Activated T-cell treated with anti-CD3 and anti-CD28 coated beads, Interleukin-2, amount 50 U/mL, for 4 hours (primary cell): ENCODE results near the gene LMX1A. TPM values are rescaled to one million over a fixed set of nuclear protein-coding genes. Genes with fewer than 3 reads are reported as not detected.

Experiments
- ATAC-seq, 2 donors: fragments of 200-7000 bp; cut with Tn5 transposase; one replicate each; pipeline ENCODE4 v1.10.0; 2021
- DNase-seq: peaks from one replicate; pipeline ENCODE4 v3.0.0-alpha.2; 2020
- H3K27me3 Mint-ChIP-seq: one replicate; pipeline ENCODE4 v1.8.0; 2021; ENCODE audit warnings: low read depth, mixed read lengths
- H3K36me3 Mint-ChIP-seq: one replicate; pipeline ENCODE4 v1.8.0; 2022; ENCODE audit warnings: mixed read lengths; ENCODE audit not compliant: insufficient read depth
- H3K4me1 Mint-ChIP-seq: one replicate; pipeline ENCODE4 v1.8.0; 2021; ENCODE audit warnings: low read depth, mixed read lengths
- H3K4me3 Mint-ChIP-seq: one replicate; pipeline ENCODE4 v1.8.0; 2021; ENCODE audit warnings: mild to moderate bottlenecking, moderate library complexity, mixed read lengths
- H3K9me3 Mint-ChIP-seq: one replicate; pipeline ENCODE4 v1.8.0; 2021; ENCODE audit warnings: mixed read lengths
- total RNA-seq, 3 donors: library from RNA; stranded (reverse); gene quantifications; one replicate each; pipeline ENCODE4 v1.2.1, GENCODE V29; 2021

The LMX1A gene
- total RNA-seq, 3 donors from 2014 or later: not detected

GRCh38 chr1:165287781-165288180 lies 68.7 kb downstream of the LMX1A start:
- H3K9me3 Mint-ChIP-seq: peaks cover 6% of the 10 kb centered on the region
- ATAC-seq (no peak), DNase-seq (no peak)
- no peaks in the 10 kb centered on the region for H3K4me1 Mint-ChIP-seq
- no peak overlapping the region for H3K4me3 Mint-ChIP-seq
- peaks cover 21% of the 10 kb centered on the region for H3K27me3 Mint-ChIP-seq
- H3K36me3 Mint-ChIP-seq: no peaks in the 10 kb centered on the region

- Mint-ChIP-seq H3K27me3 (peaks cover 23% of the 10 kb centered on the region), H3K36me3 (no peaks in the 10 kb centered on the region), H3K9me3 (peaks cover 6% of the 10 kb centered on the region), H3K4me3 (no peak overlapping the region), H3K4me1 (no peaks in the 10 kb centered on the region)
- ATAC-seq: no peak
- DNase-seq: no peak
Measured at GRCh38 chr1:165287329-165287728, 69.2 kb downstream of the LMX1A start.

- H3K36me3 Mint-ChIP-seq: no peaks in the 10 kb centered on the region
- peaks cover 27% of the 10 kb centered on the region for H3K27me3 Mint-ChIP-seq
- no peak overlapping the region for H3K4me3 Mint-ChIP-seq
- DNase-seq (no peak), ATAC-seq (no peak)
- no peaks in the 10 kb centered on the region for H3K9me3 Mint-ChIP-seq
- H3K4me1 Mint-ChIP-seq: no peaks in the 10 kb centered on the region
Measured at GRCh38 chr1:165284454-165284853, 72.1 kb downstream of the LMX1A start.

GRCh38 chr1:165281207-165281901 lies 75.2 kb downstream of the LMX1A start:
- H3K9me3 Mint-ChIP-seq: no peaks in the 10 kb centered on the region
- DNase-seq (no peak), ATAC-seq (no peak)
- no peaks in the 10 kb centered on the region for H3K36me3 Mint-ChIP-seq
- peaks cover 20% of the 10 kb centered on the region for H3K27me3 Mint-ChIP-seq
- H3K4me3 Mint-ChIP-seq: no peak overlapping the region
- no peaks in the 10 kb centered on the region for H3K4me1 Mint-ChIP-seq

GRCh38 chr1:165279882-165280281 lies 76.6 kb downstream of the LMX1A start:
- Mint-ChIP-seq H3K27me3 (peaks cover 17% of the 10 kb centered on the region), H3K9me3 (no peaks in the 10 kb centered on the region), H3K4me3 (no peak overlapping the region), H3K36me3 (no peaks in the 10 kb centered on the region), H3K4me1 (no peaks in the 10 kb centered on the region)
- no peak for ATAC-seq
- DNase-seq: no peak

- DNase-seq (no peak), ATAC-seq (no peak)
- H3K4me1 Mint-ChIP-seq: no peaks in the 10 kb centered on the region
- H3K27me3 Mint-ChIP-seq: peaks cover 4% of the 10 kb centered on the region
- no peak overlapping the region for H3K4me3 Mint-ChIP-seq
- H3K9me3 Mint-ChIP-seq: no peaks in the 10 kb centered on the region
- no peaks in the 10 kb centered on the region for H3K36me3 Mint-ChIP-seq
Measured at GRCh38 chr1:165276314-165276713, 80.2 kb downstream of the LMX1A start.

GRCh38 chr1:165265196-165265838 lies 91.2 kb downstream of the LMX1A start:
- DNase-seq: no peak
- H3K27me3 Mint-ChIP-seq: no peaks in the 10 kb centered on the region

GRCh38 chr1:165259706-165260428 lies 96.6 kb downstream of the LMX1A start:
- DNase-seq: no peak
- H3K9me3 Mint-ChIP-seq: peaks cover 5% of the 10 kb centered on the region

More at GRCh38 chr1:165265196-165265838, 91.2 kb downstream of the LMX1A start:
- no peaks in the 10 kb centered on the region for H3K4me1 Mint-ChIP-seq
- H3K9me3 Mint-ChIP-seq: peaks cover 5% of the 10 kb centered on the region
- H3K4me3 Mint-ChIP-seq: no peak overlapping the region
- ATAC-seq: no peak
- H3K36me3 Mint-ChIP-seq: no peaks in the 10 kb centered on the region

GRCh38 chr1:165259236-165259635 lies 97.3 kb downstream of the LMX1A start:
- DNase-seq (no peak), ATAC-seq (no peak)
- H3K4me3 Mint-ChIP-seq: no peak overlapping the region
- no peaks in the 10 kb centered on the region for H3K4me1 Mint-ChIP-seq
- no peaks in the 10 kb centered on the region for H3K36me3 Mint-ChIP-seq
- peaks cover 5% of the 10 kb centered on the region for H3K9me3 Mint-ChIP-seq
- peaks cover 15% of the 10 kb centered on the region for H3K27me3 Mint-ChIP-seq

More at GRCh38 chr1:165259706-165260428, 96.6 kb downstream of the LMX1A start:
- ATAC-seq: no peak
- H3K4me3 Mint-ChIP-seq: no peak overlapping the region
- no peaks in the 10 kb centered on the region for H3K36me3 Mint-ChIP-seq
- no peaks in the 10 kb centered on the region for H3K4me1 Mint-ChIP-seq
- peaks cover 13% of the 10 kb centered on the region for H3K27me3 Mint-ChIP-seq

GRCh38 chr1:165257969-165258459 lies 98.5 kb downstream of the LMX1A start:
- Mint-ChIP-seq H3K4me1 (no peaks in the 10 kb centered on the region), H3K27me3 (peaks cover 18% of the 10 kb centered on the region), H3K9me3 (peaks cover under 1% of the 10 kb centered on the region), H3K4me3 (no peak overlapping the region), H3K36me3 (no peaks in the 10 kb centered on the region)
- no peak for DNase-seq
- no peak for ATAC-seq

- Mint-ChIP-seq H3K9me3 (no peaks in the 10 kb centered on the region), H3K36me3 (no peaks in the 10 kb centered on the region), H3K4me3 (no peak overlapping the region), H3K27me3 (peaks cover 21% of the 10 kb centered on the region), H3K4me1 (no peaks in the 10 kb centered on the region)
- DNase-seq (no peak), ATAC-seq (no peak)
Measured at GRCh38 chr1:165254896-165255625, 101.5 kb downstream of the LMX1A start.

- Mint-ChIP-seq H3K4me1 (no peaks in the 10 kb centered on the region), H3K36me3 (no peaks in the 10 kb centered on the region), H3K27me3 (peaks cover 21% of the 10 kb centered on the region), H3K4me3 (no peak overlapping the region), H3K9me3 (no peaks in the 10 kb centered on the region)
- ATAC-seq: no peak
- DNase-seq: no peak
Measured at GRCh38 chr1:165254376-165254775, 102.1 kb downstream of the LMX1A start.

- no peak for DNase-seq
- Mint-ChIP-seq H3K27me3 (peaks cover 21% of the 10 kb centered on the region), H3K9me3 (no peaks in the 10 kb centered on the region), H3K4me1 (no peaks in the 10 kb centered on the region), H3K36me3 (no peaks in the 10 kb centered on the region), H3K4me3 (no peak overlapping the region)
- ATAC-seq: no peak
Measured at GRCh38 chr1:165253818-165254254, 102.7 kb downstream of the LMX1A start.

GRCh38 chr1:165248969-165249571 lies 107.4 kb downstream of the LMX1A start:
- H3K36me3 Mint-ChIP-seq: no peaks in the 10 kb centered on the region
- ATAC-seq: no peak
- DNase-seq: no peak
- peaks cover 5% of the 10 kb centered on the region for H3K27me3 Mint-ChIP-seq
- H3K4me3 Mint-ChIP-seq: no peak overlapping the region
- H3K4me1 Mint-ChIP-seq: no peaks in the 10 kb centered on the region
- no peaks in the 10 kb centered on the region for H3K9me3 Mint-ChIP-seq
